GM12878 (cell line): ENCODE measurements around the gene TOMM40.

Experiments
- CREM ChIP-seq: IDR thresholded peaks from 2 replicates; pipeline ENCODE4 v1.6.1; 2014; ENCODE audit warnings: antibody characterized with exemption, low read depth
- EGR1 ChIP-seq, 2 experiments: IDR thresholded peaks; 1 replicate in 1 of 2; 2 replicates in 1 of 2; pipeline ENCODE4 v1.6.1; 2011 to 2012; ENCODE audit warnings: low read depth in 2 of 2, low read length in 2 of 2, borderline replicate concordance in 1 of 2, mild to moderate bottlenecking in 1 of 2, moderate library complexity in 1 of 2
- ETV6 ChIP-seq, 2 experiments: fragments of 450-650 bp in 1 of 2; IDR thresholded peaks in 1 of 2; conservative IDR thresholded peaks in 1 of 2; 2 replicates each; pipeline ENCODE4 v1.6.1; 2014; ENCODE audit warnings: antibody characterized with exemption in 1 of 2, borderline replicate concordance in 1 of 2, low read depth in 1 of 2, mild to moderate bottlenecking in 1 of 2, moderate library complexity in 1 of 2
- EZH2 ChIP-seq: IDR thresholded peaks from 2 replicates; pipeline ENCODE4 v1.6.1; 2012; ENCODE audit warnings: low read depth, mild to moderate bottlenecking, control low read depth, inconsistent platforms, low read length, borderline replicate concordance; ENCODE audit not compliant: control insufficient read depth
- FOXM1 ChIP-seq: IDR thresholded peaks from 2 replicates; pipeline ENCODE4 v1.6.1; 2012; ENCODE audit warnings: low read depth, mild to moderate bottlenecking, inconsistent platforms, low read length, moderate library complexity
- MYC ChIP-seq: IDR thresholded peaks from 2 replicates; pipeline ENCODE4 v1.6.1; 2011; ENCODE audit warnings: mild to moderate bottlenecking, low read length, moderate library complexity, inconsistent platforms; ENCODE audit not compliant: insufficient read depth, insufficient replicate concordance, insufficient read length, severe bottlenecking
- PML ChIP-seq: IDR thresholded peaks from 2 replicates; pipeline ENCODE4 v1.6.1; 2012; ENCODE audit warnings: low read length, inconsistent platforms
- SIN3A ChIP-seq: IDR thresholded peaks from 2 replicates; pipeline ENCODE4 v1.6.1; 2012; ENCODE audit warnings: low read depth, low read length, improper control_type of control experiment
- TF ChIP-seq, protein P1 (sequence below): fragments of 450-650 bp; formaldehyde crosslinking; IDR thresholded peaks from 2 replicates; pipeline ENCODE4 v1.4.0; 2022; ENCODE audit warnings: mild to moderate bottlenecking, moderate library complexity
- TF ChIP-seq, protein P2 (sequence below), 3 experiments: IDR thresholded peaks in 2 of 3; conservative IDR thresholded peaks in 1 of 3; 2 replicates each; pipeline ENCODE4 v1.5.1; 2011; ENCODE audit warnings: low read depth in 3 of 3, low read length in 3 of 3, mild to moderate bottlenecking in 3 of 3, control low read depth in 2 of 3, moderate library complexity in 2 of 3, inconsistent platforms in 1 of 3, mixed read lengths in 1 of 3; ENCODE audit not compliant: control insufficient read depth in 2 of 3, insufficient read depth in 1 of 3; ENCODE audit errors: extremely low read depth in 1 of 3
- TF ChIP-seq, protein P3 (sequence below): IDR thresholded peaks from 2 replicates; pipeline ENCODE4 v1.6.1; 2011; ENCODE audit warnings: low read depth, low read length, improper control_type of control experiment, borderline replicate concordance

DNA sequence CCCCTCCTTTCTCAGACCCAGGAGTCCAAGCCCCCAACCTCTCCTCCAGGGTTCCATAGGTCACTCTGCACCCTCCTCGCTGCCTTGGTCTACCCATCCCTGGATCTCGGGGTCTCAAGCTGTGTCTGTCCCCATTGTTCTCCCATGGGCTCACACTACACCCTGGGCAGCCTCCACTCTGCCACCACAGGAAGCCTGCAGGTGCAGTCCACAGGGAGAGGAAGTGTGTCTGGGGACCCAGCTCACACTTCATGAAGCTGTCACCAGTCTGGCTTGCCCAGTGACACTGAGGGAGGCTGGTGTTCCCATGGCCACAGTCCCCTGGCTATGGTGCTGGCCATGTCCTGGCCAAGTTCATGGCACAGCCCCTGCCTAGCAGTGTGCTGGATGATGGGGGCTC is 39.6 kb upstream of the TOMM40 start:
- TF ChIP-seq EGR1 (IDR thresholded peaks at IDR 0.05; ENCODE audit: borderline replicate concordance in 1 of 2, low read depth in 2 of 2, low read length in 2 of 2) (no peak), SIN3A (no peak), ETV6 (conservative IDR thresholded peaks at IDR 0.05 in 1 of 2, IDR thresholded peaks at IDR 0.05 in 1 of 2; ENCODE audit: borderline replicate concordance in 1 of 2, low read depth in 1 of 2) (no peak), EZH2 (no peak), PML (no peak), MYC (no peak), FOXM1 (no peak), CREM (no peak)
- TF ChIP-seq, protein P1, sequence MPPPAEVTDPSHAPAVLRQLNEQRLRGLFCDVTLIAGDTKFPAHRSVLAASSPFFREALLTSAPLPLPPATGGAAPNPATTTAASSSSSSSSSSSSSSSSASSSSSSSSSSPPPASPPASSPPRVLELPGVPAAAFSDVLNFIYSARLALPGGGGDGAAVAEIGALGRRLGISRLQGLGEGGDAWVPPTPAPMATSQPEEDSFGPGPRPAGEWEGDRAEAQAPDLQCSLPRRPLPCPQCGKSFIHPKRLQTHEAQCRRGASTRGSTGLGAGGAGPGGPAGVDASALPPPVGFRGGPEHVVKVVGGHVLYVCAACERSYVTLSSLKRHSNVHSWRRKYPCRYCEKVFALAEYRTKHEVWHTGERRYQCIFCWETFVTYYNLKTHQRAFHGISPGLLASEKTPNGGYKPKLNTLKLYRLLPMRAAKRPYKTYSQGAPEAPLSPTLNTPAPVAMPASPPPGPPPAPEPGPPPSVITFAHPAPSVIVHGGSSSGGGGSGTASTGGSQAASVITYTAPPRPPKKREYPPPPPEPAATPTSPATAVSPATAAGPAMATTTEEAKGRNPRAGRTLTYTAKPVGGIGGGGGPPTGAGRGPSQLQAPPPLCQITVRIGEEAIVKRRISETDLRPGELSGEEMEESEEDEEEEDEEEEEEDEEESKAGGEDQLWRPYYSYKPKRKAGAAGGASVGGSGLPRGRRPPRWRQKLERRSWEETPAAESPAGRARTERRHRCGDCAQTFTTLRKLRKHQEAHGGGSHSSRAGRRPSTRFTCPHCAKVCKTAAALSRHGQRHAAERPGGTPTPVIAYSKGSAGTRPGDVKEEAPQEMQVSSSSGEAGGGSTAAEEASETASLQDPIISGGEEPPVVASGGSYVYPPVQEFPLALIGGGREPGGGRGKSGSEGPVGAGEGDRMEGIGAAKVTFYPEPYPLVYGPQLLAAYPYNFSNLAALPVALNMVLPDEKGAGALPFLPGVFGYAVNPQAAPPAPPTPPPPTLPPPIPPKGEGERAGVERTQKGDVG (CRISPR knock-in tag) = no peak
- TF ChIP-seq, protein P2, sequence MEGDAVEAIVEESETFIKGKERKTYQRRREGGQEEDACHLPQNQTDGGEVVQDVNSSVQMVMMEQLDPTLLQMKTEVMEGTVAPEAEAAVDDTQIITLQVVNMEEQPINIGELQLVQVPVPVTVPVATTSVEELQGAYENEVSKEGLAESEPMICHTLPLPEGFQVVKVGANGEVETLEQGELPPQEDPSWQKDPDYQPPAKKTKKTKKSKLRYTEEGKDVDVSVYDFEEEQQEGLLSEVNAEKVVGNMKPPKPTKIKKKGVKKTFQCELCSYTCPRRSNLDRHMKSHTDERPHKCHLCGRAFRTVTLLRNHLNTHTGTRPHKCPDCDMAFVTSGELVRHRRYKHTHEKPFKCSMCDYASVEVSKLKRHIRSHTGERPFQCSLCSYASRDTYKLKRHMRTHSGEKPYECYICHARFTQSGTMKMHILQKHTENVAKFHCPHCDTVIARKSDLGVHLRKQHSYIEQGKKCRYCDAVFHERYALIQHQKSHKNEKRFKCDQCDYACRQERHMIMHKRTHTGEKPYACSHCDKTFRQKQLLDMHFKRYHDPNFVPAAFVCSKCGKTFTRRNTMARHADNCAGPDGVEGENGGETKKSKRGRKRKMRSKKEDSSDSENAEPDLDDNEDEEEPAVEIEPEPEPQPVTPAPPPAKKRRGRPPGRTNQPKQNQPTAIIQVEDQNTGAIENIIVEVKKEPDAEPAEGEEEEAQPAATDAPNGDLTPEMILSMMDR (IDR thresholded peaks at IDR 0.05 in 2 of 3, conservative IDR thresholded peaks at IDR 0.05 in 1 of 3; ENCODE audit: control insufficient read depth in 2 of 3, extremely low read depth in 1 of 3, insufficient read depth in 1 of 3, low read depth in 3 of 3, low read length in 3 of 3) = no peak
- TF ChIP-seq, protein P3, sequence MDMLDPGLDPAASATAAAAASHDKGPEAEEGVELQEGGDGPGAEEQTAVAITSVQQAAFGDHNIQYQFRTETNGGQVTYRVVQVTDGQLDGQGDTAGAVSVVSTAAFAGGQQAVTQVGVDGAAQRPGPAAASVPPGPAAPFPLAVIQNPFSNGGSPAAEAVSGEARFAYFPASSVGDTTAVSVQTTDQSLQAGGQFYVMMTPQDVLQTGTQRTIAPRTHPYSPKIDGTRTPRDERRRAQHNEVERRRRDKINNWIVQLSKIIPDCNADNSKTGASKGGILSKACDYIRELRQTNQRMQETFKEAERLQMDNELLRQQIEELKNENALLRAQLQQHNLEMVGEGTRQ = no peak
